NCI-H2029 treated with DMSO at 0.1 percent for 48 hours (cell line): ENCODE results near the gene CLCN5.

ENCODE experiments used
- DNase-seq: peaks from one replicate; lab custom pipeline; 2025; lab: John Stamatoyannopoulos, UW

The CLCN5 gene

DNA sequence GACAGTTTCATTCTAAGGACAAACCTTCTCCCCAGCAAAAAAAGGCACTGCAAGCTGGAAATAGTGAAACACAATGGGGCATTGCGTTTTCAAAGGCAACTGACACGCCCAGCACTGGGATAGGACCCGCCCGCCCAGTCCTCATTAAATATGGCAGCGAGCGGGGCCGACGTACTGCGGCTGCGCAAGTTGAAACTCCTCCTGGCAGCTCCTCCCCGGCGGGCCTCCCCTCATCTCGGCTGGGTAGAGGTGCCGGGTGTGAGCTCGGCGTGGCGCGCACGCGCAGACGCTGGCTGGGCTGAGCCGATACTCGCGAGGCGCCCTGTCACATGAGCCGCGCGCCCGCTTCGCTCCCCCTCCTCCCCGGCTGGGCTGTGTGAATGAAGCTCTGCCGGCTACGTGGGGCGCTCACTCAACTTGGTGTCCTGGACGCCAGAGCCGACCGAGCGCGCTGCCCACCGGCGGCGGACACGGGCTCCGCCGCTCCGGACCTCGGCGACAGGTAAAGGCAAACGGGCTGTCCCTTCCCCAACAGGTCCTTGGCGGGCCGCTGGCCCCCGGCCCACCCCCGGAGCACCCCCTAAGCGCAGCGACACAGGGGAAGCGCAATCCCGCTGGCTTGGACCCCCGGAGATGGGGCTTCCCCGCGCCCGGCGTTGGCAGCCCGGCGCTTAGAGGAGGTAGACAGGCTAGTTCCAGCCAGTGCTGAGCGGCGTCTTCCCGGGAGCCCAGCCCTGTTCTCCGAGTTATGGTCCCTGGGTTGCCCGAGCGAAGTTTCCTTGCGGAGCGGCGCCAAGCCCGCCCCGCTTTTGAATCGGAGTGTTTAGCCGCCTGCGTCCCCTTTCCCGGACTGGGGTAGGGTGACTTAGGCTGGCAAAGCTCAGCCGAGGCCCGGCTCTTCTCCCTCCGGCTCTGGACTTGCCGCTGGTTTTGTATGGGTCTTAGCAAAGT, at the start of gene CLCN5:
Gene CLCN5, plus strand, starts transcription at position 306 of the 951 bp plus-strand sequence. CDS start 2,703 bp downstream, outside the sequence.
- peak; percentile 43 for DNase-seq

DNA sequence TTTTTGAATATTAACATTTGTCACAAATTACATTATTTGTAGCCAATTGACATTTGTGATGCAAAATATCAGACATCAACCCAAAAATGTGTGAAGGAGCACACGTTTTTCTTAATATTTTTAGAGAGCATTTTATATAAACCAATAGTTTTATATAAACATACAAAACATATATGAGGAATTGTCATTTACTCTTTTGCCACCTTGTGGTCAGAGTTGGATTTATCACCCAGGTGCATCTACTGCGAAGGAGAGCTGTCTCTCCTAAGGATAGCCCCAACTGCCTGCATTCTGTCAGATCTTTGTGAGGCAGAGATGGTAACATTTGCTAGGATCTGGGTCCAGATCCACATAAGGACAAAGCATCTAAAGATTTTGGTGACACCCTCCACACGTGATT, 45.6 kb upstream of the CLCN5 start:
- peak; percentile 4 for DNase-seq

- DNase-seq: no peak
These were observed 44.8 kb upstream of the CLCN5 start for GRCh38 chrX:49877397-49878101.

- no peak for DNase-seq
These were observed 44.1 kb upstream of the CLCN5 start for GRCh38 chrX:49878128-49878833.

DNA sequence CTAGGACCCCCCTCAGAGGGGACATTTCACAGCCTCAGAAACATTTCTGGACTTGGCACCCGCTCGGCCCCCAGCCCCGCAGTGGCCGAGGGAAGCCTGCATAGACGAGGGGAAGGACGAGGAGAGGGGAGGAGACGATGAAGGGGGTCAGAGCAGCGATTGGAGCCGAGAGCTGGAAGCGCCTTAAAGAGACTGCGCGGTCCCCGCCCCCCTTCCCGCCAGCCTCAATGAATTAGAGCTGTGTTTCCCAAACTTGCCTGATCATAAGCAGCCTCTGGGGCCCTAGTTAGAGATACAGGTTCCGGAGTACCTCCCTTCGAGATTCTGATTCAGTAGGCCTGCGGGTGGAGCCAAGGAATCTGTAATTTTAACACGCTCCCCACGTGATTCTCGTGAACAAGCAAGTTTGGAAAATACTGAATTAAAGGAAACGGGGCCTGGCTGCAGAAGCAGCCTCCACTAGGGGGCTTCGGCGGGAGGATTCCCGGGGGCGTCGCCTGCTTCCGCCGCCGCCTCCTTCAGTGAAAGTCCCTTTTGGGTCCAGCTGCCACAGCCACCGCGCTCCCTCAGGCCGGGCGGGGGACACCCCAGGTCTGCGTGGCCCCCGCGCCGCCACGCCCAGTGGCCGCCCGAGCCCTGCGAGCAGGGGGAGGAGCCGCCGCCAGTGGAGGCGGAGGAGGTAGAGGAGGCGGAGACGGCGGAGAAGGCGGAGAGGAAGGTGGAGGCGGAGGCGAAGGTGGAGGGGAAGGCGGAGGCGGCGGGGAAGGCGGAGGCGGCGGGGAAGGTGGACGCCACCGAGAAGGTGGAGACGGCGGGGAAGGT, 43.4 kb upstream of the CLCN5 start, which contains the start of gene USP27X:
Gene USP27X, plus strand, starts transcription at position 651 of the 822 bp plus-strand sequence. CDS start 824 bp downstream, outside the sequence.
- peak; percentile 33 for DNase-seq

- no peak for DNase-seq
These were observed 42.6 kb upstream of the CLCN5 start for GRCh38 chrX:49879656-49880277.

- no peak for DNase-seq
These were observed 41.7 kb upstream of the CLCN5 start for GRCh38 chrX:49880668-49881067.

DNA sequence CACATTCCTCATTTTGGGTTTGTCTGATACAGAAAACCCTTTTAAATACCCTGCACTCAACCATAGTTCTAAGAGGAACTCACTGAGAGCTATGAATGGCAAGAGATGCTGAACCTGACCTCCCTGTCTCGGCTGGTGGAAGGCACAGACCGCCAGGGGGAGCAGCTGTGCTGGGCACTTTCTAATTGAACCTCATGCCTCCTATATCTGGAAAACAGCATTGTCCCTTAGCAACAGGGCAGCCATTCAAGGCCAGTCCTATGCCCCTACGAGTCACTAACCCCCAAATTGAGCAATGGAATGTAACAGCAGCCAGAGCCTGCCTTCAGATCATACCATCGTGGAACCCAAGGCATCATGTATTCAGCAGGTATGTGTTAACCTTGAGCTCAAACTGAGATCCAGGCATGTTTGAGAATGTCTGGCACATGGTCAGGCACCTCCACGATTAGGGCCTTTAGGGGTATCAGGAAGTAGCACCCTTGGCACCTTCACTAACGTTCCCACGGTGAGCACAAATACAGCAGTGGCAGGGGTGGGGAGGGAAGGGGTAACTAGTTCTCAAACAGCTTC, 38.0 kb upstream of the CLCN5 start:
- DNase-seq: peak; percentile 23

GRCh38 chrX:49892542-49892941, 29.9 kb upstream of the CLCN5 start:
- no peak for DNase-seq

DNA sequence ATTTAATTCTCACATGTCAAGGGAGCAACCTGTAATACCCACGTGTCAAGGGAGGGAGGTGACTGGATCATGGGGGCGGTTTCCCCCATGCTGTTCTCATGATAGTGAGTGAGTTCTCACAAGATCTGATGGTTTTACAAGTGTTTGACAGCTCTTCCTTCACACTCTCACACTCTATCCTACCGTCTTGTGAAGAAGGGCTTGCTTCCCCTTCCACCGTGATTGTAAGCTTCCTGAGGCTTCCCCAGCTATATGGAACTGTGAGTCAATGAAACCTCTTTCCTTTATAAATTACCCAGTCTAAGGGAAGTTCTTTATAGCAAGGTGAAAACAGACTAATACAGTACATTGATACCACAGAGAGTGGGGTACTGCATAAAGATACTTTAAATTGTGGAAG, 25.4 kb upstream of the CLCN5 start:
- no peak for DNase-seq

GRCh38 chrX:49901048-49901447, 21.3 kb upstream of the CLCN5 start:
- DNase-seq: peak; percentile 20

DNA sequence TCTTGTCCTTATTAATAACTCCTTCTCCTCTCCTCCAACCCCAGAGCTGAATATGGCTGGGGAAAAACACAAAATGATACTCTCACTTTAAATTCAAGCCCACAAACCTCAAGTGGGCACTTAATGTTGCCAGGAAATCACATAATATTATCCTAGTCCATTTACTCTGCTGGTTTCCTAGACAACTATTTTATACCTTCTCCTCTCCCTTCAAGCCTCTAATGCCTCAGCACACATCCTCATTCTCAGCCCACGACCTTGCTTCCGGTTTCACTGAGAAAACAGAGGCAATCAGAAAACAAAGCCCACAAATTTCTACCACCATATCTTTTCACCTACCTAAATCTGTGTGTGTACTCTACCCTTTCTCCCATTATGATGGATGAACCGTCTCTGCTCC, 12.1 kb upstream of the CLCN5 start:
- DNase-seq: peak; percentile 84

DNA sequence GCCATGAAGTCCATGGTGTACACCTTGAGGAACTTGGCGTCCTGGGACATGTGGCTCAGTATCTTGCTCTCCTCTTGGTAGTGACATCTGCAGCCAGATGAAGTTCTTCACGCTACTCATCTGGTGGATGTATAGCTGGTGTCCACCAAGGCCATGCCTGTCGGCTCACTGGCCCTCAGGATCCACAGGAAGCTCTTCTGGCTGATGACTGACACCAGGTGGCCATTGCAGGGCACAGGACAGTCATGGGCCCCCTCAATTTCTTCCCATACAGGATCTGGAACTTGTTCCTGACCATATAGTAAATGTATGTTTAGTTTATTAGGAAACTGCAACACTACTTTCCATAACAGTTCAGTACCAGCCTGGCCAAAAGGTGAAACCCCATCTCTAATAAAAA, 10.3 kb upstream of the CLCN5 start:
- no peak for DNase-seq

DNA sequence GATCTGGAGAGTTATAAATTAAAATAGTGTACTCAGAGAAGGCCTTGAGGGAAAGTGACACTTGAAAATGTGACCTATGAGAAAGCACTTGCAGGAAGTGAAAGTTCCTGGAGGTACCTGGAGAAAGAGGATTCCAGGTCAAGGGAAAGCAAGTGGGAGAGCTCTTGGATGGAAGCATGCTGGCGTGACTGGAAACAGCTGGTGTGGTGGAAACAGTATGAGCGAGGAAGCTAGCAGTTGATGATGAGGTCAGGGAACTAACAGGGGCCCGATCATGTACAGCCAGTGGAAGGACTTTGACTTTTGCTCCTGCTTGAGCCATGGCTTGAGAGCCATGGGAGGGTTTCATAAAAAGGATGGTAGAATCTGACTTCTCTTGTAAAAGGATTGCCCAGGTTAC, 9.5 kb upstream of the CLCN5 start:
- DNase-seq: no peak

- DNase-seq: peak; percentile 29
These were observed 6.8 kb upstream of the CLCN5 start for GRCh38 chrX:49915361-49916222.

- DNase-seq: no peak
These were observed 2.8 kb upstream of the CLCN5 start for GRCh38 chrX:49919617-49920016.

DNA sequence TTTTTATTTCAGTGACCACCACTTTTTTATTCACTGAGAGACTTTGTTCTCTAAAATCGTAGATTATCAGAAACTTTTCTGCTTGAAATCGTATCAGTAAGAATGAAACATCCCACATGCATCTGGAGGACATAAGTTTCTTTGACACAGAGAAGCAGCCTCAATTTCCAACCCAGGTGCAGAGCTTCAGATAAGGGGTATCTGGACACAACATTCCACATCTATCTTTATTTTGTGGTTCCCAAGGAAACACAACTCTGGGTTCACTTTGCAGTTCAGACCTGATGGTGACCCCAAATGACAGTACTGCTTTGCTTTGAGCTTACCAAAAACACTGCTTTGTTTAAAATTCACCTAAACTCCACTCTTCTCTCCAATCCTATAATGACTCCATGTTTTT, 1.3 kb upstream of the CLCN5 start:
- DNase-seq: no peak

DNA sequence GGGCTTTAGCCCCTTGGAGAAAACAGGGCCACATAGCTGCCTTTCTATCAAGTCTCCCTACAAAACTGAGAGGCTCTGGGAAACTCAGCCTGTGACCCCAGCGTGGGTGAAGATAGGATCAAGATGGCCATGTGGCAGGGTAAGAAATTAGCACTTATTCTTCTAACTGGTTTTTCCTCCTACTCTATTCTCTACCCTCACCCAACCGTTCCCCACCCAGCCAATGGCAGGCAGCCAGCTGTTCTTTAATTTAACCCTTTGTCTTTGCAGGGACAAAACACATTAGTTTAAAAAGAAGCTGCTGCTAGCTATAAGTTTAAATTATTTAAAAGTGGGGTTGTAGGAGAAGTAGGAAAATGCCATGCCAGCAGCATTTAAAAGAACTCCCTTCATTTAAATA, 2.8 kb downstream of the CLCN5 start:
- DNase-seq: no peak

GRCh38 chrX:49930039-49930438, 7.6 kb downstream of the CLCN5 start:
- DNase-seq: no peak

- no peak for DNase-seq
These were observed 10.4 kb downstream of the CLCN5 start for GRCh38 chrX:49932791-49933190.
